MCF 10A (cell line): ENCODE data around the gene XPO5. TPM values are rescaled to one million over a fixed set of nuclear protein-coding genes. Genes with fewer than 3 reads are reported as not detected.
A peak's percentile ranks its signal among the peaks of the same experiment; 100 is the strongest.
"Not testable (repeated sequence)": the region's sequence is repeated elsewhere in the genome, so short reads cannot be mapped to it uniquely, and the experiment has no call there.

ENCODE experiments used
- BruUV-seq: library from RNA; stranded (reverse); fragments of 400-500 nt; replicated peaks from 2 replicates; lab custom pipeline; 2021; lab: Mats Ljungman, UMichigan
- CTCF ChIA-PET: fragments of 300-600 bp; sonication (Branson Sonifier 250); formaldehyde crosslinking; extraction: SDS; loops from one replicate; lab custom pipeline; 2021; ENCODE audit warnings: antibody characterized with exemption, inconsistent platforms; lab: Yijun Ruan, JAX
- POLR2A ChIA-PET: fragments of 300-600, 350-650 bp; sonication (Branson Sonifier 250); formaldehyde crosslinking; extraction: SDS; loops from one replicate; lab custom pipeline; 2020; ENCODE audit warnings: antibody characterized with exemption, inconsistent platforms; lab: Yijun Ruan, JAX
- DNase-seq: peaks from one replicate; pipeline ENCODE4 v3.0.0-alpha.2; 2018; ENCODE audit not compliant: unreplicated experiment
- H3K27ac Mint-ChIP-seq: one replicate; pipeline ENCODE4 v1.8.0; 2022; ENCODE audit warnings: mild to moderate bottlenecking, low read depth, mixed read lengths; ENCODE audit not compliant: unreplicated experiment
- H3K27me3 Mint-ChIP-seq: one replicate; pipeline ENCODE4 v1.8.0; 2022; ENCODE audit warnings: mixed read lengths; ENCODE audit not compliant: insufficient read depth, unreplicated experiment
- H3K36me3 Mint-ChIP-seq: one replicate; pipeline ENCODE4 v1.8.0; 2022; ENCODE audit warnings: mild to moderate bottlenecking, moderate library complexity, mixed read lengths; ENCODE audit not compliant: insufficient read depth, unreplicated experiment
- H3K4me1 Mint-ChIP-seq: one replicate; pipeline ENCODE4 v1.8.0; 2022; ENCODE audit warnings: mixed read lengths; ENCODE audit not compliant: insufficient read depth, unreplicated experiment
- H3K4me3 Mint-ChIP-seq: one replicate; pipeline ENCODE4 v1.8.0; 2022; ENCODE audit warnings: mild to moderate bottlenecking, moderate library complexity, mixed read lengths; ENCODE audit not compliant: unreplicated experiment
- H3K9me3 Mint-ChIP-seq: one replicate; pipeline ENCODE4 v1.8.0; 2022; ENCODE audit warnings: mixed read lengths; ENCODE audit not compliant: unreplicated experiment
- intact Hi-C: fragments of 100-400 bp; cut with micrococcal nuclease; formaldehyde crosslinking; loops from 2 replicates; pipeline ENCODE4 v1.14.1; 2022
- total RNA-seq: library from RNA; stranded (reverse); gene quantifications from 2 replicates; pipeline ENCODE4 v1.2.3, GENCODE V29; 2022
- TF ChIP-seq, protein P1 (sequence below): fragments of 200-600 bp; IDR thresholded peaks from one replicate; pipeline ENCODE4 v1.8.0; 2022; ENCODE audit warnings: antibody characterized with exemption, mild to moderate bottlenecking; ENCODE audit not compliant: unreplicated experiment

XPO5 gene
- total RNA-seq, 1 experiment from 2014 or later = 98.6 TPM

DNA sequence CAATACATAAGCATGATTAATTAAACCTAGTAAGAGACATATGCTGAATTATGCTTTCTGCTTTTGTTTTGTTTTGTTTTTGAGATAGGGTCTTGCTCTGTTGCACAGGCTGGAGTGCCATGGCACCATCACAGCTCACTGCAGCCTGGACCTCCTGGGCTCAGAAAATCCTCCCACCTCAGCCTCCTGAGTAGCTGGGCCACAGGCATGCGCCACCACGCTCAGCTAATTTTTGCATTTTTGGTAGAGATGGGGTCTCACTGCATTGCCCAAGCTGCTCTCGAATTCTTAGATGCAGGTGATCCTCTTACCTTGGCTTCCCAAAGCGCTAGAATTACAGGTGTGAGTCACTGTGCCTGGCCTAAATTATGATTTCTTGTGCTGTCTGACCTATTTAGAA, 3.8 kb downstream of the XPO5 start:
- no peaks in the 10 kb centered on the region for H3K27me3 Mint-ChIP-seq
- H3K4me1 Mint-ChIP-seq = peaks cover 10% of the 10 kb centered on the region
- BruUV-seq = TSS peak; percentile 0
- peaks cover 66% of the 10 kb centered on the region for H3K36me3 Mint-ChIP-seq
- TF ChIP-seq, protein P1, sequence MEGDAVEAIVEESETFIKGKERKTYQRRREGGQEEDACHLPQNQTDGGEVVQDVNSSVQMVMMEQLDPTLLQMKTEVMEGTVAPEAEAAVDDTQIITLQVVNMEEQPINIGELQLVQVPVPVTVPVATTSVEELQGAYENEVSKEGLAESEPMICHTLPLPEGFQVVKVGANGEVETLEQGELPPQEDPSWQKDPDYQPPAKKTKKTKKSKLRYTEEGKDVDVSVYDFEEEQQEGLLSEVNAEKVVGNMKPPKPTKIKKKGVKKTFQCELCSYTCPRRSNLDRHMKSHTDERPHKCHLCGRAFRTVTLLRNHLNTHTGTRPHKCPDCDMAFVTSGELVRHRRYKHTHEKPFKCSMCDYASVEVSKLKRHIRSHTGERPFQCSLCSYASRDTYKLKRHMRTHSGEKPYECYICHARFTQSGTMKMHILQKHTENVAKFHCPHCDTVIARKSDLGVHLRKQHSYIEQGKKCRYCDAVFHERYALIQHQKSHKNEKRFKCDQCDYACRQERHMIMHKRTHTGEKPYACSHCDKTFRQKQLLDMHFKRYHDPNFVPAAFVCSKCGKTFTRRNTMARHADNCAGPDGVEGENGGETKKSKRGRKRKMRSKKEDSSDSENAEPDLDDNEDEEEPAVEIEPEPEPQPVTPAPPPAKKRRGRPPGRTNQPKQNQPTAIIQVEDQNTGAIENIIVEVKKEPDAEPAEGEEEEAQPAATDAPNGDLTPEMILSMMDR = no peak
- ChIA-PET POLR2A (interaction anchor here (1.5 kb wide), 1 partner anchor 65 kb away, joined by 4 read pairs; no protein-coding TSS in a partner anchor), CTCF (no interaction called here)
- H3K27ac Mint-ChIP-seq = no peak overlapping the region
- DNase-seq = no peak
- no peaks in the 10 kb centered on the region for H3K9me3 Mint-ChIP-seq
- intact Hi-C loops = no loop called here
- H3K4me3 Mint-ChIP-seq = no peak overlapping the region

DNA sequence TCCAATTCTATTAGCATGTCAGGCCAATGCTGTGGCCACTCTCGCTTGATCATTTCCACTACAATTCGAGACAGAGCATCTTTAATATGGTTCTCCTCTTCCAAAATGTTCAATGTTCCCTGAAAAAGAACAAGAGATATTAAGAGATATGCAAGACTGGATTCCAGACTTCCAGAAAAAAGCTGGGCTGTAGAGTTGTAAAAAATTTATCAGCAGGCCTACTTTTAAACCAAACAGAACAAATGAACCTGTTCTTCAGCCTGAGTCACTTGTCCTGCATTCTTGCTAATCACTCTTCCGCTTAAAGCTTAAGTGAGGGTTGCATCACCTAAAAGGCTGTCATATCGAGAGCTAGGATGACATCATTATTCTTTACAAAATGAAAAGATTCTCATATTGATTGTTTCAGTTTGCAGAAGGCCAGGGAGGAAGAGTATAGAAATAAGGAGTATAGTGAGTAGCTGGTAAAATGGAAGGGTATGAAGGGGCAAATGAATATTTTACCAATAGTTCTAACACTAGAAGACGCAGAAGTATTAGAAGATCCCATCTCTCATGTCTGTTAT, 4.9 kb downstream of the XPO5 start:
- intact Hi-C loops = no loop called here
- H3K4me1 Mint-ChIP-seq = peaks cover 10% of the 10 kb centered on the region
- DNase-seq = peak; percentile 49
- CTCF ChIA-PET = interaction anchor here (0.5 to 0.7 kb wide), 5 partner anchors 83 to 851 kb away, joined by 3 to 5 read pairs (median 3); no protein-coding TSS in a partner anchor
- peaks cover 71% of the 10 kb centered on the region for H3K36me3 Mint-ChIP-seq
- H3K27me3 Mint-ChIP-seq = no peaks in the 10 kb centered on the region
- no peak overlapping the region for H3K4me3 Mint-ChIP-seq
- H3K27ac Mint-ChIP-seq = peak overlapping the region; percentile 74
- TF ChIP-seq, protein P1 = no peak
- no TSS peak for BruUV-seq
- POLR2A ChIA-PET = interaction anchor here (0.7 to 1.3 kb wide), 5 partner anchors 53 to 1679 kb away, joined by 3 to 5 read pairs (median 4); partner anchors contain the start of genes CUL9 and GTPBP2
- H3K9me3 Mint-ChIP-seq = no peaks in the 10 kb centered on the region

DNA sequence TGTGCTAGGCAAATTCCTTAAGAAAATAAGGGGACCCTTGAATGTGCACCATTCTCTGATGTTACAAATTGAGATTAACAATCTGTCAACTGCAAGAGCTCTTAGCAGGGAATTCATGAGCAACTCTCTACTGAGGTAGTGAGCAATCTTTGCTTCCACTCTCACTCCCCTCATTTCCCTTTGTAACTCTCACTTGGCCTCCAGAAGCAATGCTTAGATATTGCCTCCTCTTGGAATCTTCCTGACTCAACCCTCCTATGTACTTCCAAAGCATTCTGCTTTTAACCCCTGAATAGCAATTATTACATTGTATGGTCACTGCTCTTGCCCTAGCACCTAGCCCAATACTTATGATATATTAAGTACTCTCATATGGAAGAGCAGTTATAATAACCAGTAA, 16.5 kb downstream of the XPO5 start:
- CTCF ChIA-PET = no interaction called here
- no peak for DNase-seq
- Mint-ChIP-seq H3K27ac (no peak overlapping the region), H3K4me3 (no peak overlapping the region), H3K9me3 (no peaks in the 10 kb centered on the region), H3K27me3 (no peaks in the 10 kb centered on the region), H3K4me1 (no peaks in the 10 kb centered on the region), H3K36me3 (peaks cover 98% of the 10 kb centered on the region)
- TSS peak; percentile 10 for BruUV-seq
- intact Hi-C loops = no loop called here
- POLR2A ChIA-PET = interaction anchor here (0.9 to 1.4 kb wide), 2 partner anchors 10 to 16 kb away, joined by 3 to 4 read pairs; partner anchors contain the start of genes POLH and XPO5
- TF ChIP-seq, protein P1 = no peak

DNA sequence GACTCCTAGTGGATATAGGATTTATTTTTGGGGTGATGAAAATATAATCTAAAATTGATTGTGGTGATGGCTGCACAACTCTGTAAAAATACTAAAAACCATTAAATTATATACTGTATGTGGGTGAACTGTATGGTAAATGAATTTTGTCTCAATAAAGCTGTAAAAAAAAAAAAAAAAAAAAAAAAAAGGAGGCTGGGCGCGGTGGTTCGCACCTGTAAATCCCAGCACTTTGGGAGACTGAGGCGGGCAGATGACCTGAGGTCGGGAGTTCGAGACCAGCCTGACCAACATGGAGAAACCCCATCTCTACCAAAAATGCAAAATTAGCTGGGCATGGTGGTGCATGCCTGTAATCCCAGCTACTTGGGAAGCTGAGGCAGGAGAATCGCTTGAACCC, 18.2 kb downstream of the XPO5 start:
- BruUV-seq, POLR2A ChIA-PET, H3K27me3 Mint-ChIP-seq, H3K4me1 Mint-ChIP-seq, H3K27ac Mint-ChIP-seq, H3K4me3 Mint-ChIP-seq, intact Hi-C loops, H3K9me3 Mint-ChIP-seq, DNase-seq: not testable (repeated sequence)
- CTCF ChIA-PET = interaction anchor here (0.7 kb wide), 1 partner anchor 585 kb away, joined by 4 read pairs; no protein-coding TSS in a partner anchor
- H3K36me3 Mint-ChIP-seq = peaks cover 98% of the 10 kb centered on the region
